Liver (tissue), 3 donors: Measurements from ENCODE around the gene USP14.
"Not testable (repeated sequence)": the region's sequence is repeated elsewhere in the genome, so short reads cannot be mapped to it uniquely, and the experiment has no call there.

ENCODE experiments used
- CTCF ChIP-seq: fragments of 150-350 bp; IDR thresholded peaks from 2 replicates; pipeline ENCODE4 v1.5.1; 2017; ENCODE audit warnings: improper control_type of control experiment, low read depth, low read length; ENCODE audit not compliant: missing input control
- FOXA2 ChIP-seq: IDR thresholded peaks from 2 replicates; pipeline ENCODE4 v1.6.1; 2016; ENCODE audit warnings: antibody characterized with exemption
- GABPA ChIP-seq, 2 donors: IDR thresholded peaks in 1 of 2; conservative IDR thresholded peaks in 1 of 2; 2 replicates each; pipeline ENCODE4 v1.6.1; 2016; ENCODE audit warnings: antibody characterized with exemption in 2 of 2, mild to moderate bottlenecking in 1 of 2, moderate library complexity in 1 of 2
- JUND ChIP-seq, 2 donors: IDR thresholded peaks; 2 replicates each; pipeline ENCODE4 v1.6.1; 2016; ENCODE audit warnings: antibody characterized with exemption in 2 of 2
- NR2F2 ChIP-seq: IDR thresholded peaks from 2 replicates; pipeline ENCODE4 v1.6.1; 2016; ENCODE audit warnings: antibody characterized with exemption
- RAD21 ChIP-seq, 2 donors: IDR thresholded peaks; 2 replicates each; pipeline ENCODE4 v1.6.1; 2016; ENCODE audit warnings: antibody characterized with exemption in 2 of 2, mild to moderate bottlenecking in 2 of 2
- SP1 ChIP-seq: IDR thresholded peaks from 2 replicates; pipeline ENCODE4 v1.6.1; 2018; ENCODE audit warnings: antibody characterized with exemption, mild to moderate bottlenecking
- TAF1 ChIP-seq: conservative IDR thresholded peaks from 2 replicates; pipeline ENCODE4 v1.6.1; 2016; ENCODE audit warnings: antibody characterized with exemption, mild to moderate bottlenecking
- YY1 ChIP-seq: IDR thresholded peaks from 2 replicates; pipeline ENCODE4 v1.6.1; 2016; ENCODE audit warnings: antibody characterized with exemption, mild to moderate bottlenecking
- ZBTB33 ChIP-seq: IDR thresholded peaks from 2 replicates; pipeline ENCODE4 v1.6.1; 2016; ENCODE audit warnings: antibody characterized with exemption
- TF ChIP-seq, protein P1 (sequence below): IDR thresholded peaks from 2 replicates; pipeline ENCODE4 v1.6.1; 2016; ENCODE audit warnings: antibody characterized with exemption
- TF ChIP-seq, protein P2 (sequence below): IDR thresholded peaks from 2 replicates; pipeline ENCODE4 v1.6.1; 2016; ENCODE audit warnings: antibody characterized with exemption, mild to moderate bottlenecking
- TF ChIP-seq, protein P3 (sequence below): IDR thresholded peaks from 2 replicates; pipeline ENCODE4 v1.6.1; 2016; ENCODE audit warnings: antibody characterized with exemption
- donor health status: healthy.
- donor health status: healthy.

DNA sequence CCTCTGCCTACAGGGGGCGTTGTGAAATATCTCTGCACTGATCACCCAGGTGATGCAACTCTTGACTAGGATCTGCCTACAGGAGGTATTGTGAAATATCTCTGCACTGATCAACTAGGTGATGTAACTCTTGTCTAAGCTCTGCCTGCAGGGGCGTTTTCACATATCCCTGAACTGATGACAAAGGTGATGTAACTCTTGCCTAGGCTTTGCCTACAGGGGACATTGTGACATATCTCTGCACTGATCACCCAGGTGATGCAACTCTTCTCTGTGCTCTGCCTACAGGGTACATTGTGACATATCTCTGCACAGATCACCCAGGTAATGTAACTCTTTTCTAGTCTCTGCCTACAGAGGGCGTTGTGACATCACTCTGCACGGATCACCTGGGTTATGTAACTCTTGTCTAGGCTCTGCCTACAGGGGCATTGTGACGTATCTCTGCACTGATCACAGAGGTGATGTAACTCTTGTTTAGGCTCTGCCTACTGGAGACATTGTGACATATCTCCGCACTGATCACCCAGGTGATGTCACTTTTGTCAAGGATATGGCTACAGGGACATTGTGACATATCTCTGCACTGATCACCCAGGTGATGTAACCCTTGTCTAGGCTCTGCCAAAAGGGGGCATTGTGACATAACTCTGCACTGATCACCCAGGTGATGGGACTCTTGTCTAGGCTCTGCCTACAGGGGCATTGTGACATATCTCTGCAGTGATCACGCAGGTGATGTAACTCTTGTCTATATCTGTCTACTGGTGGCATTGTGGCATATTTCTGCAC, 49.0 kb upstream of the USP14 start:
- not testable (repeated sequence) for TF ChIP-seq CTCF; YY1; GABPA (IDR thresholded peaks at IDR 0.05 in 1 of 2, conservative IDR thresholded peaks at IDR 0.05 in 1 of 2); ZBTB33; RAD21 (IDR thresholded peaks at IDR 0.05); SP1; NR2F2; TAF1; FOXA2
- peak in 1 of 2 donors; percentile 12 for TF ChIP-seq JUND (IDR thresholded peaks at IDR 0.05)
- TF ChIP-seq, protein P1, sequence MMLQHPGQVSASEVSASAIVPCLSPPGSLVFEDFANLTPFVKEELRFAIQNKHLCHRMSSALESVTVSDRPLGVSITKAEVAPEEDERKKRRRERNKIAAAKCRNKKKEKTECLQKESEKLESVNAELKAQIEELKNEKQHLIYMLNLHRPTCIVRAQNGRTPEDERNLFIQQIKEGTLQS = peak; percentile 50
- TF ChIP-seq, protein P2, sequence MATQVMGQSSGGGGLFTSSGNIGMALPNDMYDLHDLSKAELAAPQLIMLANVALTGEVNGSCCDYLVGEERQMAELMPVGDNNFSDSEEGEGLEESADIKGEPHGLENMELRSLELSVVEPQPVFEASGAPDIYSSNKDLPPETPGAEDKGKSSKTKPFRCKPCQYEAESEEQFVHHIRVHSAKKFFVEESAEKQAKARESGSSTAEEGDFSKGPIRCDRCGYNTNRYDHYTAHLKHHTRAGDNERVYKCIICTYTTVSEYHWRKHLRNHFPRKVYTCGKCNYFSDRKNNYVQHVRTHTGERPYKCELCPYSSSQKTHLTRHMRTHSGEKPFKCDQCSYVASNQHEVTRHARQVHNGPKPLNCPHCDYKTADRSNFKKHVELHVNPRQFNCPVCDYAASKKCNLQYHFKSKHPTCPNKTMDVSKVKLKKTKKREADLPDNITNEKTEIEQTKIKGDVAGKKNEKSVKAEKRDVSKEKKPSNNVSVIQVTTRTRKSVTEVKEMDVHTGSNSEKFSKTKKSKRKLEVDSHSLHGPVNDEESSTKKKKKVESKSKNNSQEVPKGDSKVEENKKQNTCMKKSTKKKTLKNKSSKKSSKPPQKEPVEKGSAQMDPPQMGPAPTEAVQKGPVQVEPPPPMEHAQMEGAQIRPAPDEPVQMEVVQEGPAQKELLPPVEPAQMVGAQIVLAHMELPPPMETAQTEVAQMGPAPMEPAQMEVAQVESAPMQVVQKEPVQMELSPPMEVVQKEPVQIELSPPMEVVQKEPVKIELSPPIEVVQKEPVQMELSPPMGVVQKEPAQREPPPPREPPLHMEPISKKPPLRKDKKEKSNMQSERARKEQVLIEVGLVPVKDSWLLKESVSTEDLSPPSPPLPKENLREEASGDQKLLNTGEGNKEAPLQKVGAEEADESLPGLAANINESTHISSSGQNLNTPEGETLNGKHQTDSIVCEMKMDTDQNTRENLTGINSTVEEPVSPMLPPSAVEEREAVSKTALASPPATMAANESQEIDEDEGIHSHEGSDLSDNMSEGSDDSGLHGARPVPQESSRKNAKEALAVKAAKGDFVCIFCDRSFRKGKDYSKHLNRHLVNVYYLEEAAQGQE = not testable (repeated sequence)
- TF ChIP-seq, protein P3, sequence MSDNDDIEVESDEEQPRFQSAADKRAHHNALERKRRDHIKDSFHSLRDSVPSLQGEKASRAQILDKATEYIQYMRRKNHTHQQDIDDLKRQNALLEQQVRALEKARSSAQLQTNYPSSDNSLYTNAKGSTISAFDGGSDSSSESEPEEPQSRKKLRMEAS = not testable (repeated sequence)
